Upper lobe of right lung (tissue), 1 donor: ENCODE measurements around the gene PI16. TPM values are rescaled to one million over a fixed set of nuclear protein-coding genes. Genes with fewer than 3 reads are reported as not detected.
"Not testable (repeated sequence)": the region's sequence is repeated elsewhere in the genome, so short reads cannot be mapped to it uniquely, and the experiment has no call there.

Experiments used
- ATAC-seq: fragments of 200-7000 bp; cut with Tn5 transposase; one replicate; pipeline ENCODE4 v1.9.1; 2020; ENCODE audit warnings: mild to moderate bottlenecking, moderate library complexity
- DNase-seq: peaks from one replicate; pipeline ENCODE4 v3.0.0-alpha.2; 2020
- H3K27ac ChIP-seq: fragments of 200-600 bp; one replicate; pipeline ENCODE4 v1.8.0; 2022
- H3K27me3 ChIP-seq: fragments of 200-600 bp; one replicate; pipeline ENCODE4 v1.8.0; 2022; ENCODE audit warnings: mild to moderate bottlenecking
- H3K36me3 ChIP-seq: fragments of 200-600 bp; one replicate; pipeline ENCODE4 v1.8.0; 2022
- H3K4me1 ChIP-seq: fragments of 200-600 bp; one replicate; pipeline ENCODE4 v1.8.0; 2022
- H3K4me3 ChIP-seq: fragments of 200-600 bp; one replicate; pipeline ENCODE4 v1.8.0; 2022; ENCODE audit warnings: mild to moderate bottlenecking
- H3K9me3 ChIP-seq: fragments of 200-600 bp; one replicate; pipeline ENCODE4 v1.8.0; 2022
- intact Hi-C: fragments of 100-400 bp; cut with DNase I; formaldehyde crosslinking; loops from one replicate; pipeline ENCODE4 v1.11.0; 2022
- total RNA-seq: library from RNA; stranded (reverse); fragmentation: NEBNext Ultra II Directional; extraction: Animal tissue kit (Norgen Biotek cat#: 25700); gene quantifications from one replicate; pipeline ENCODE4 v1.2.1, GENCODE V29; 2021
- TF ChIP-seq, protein P1 (sequence below): fragments of 200-600 bp; IDR thresholded peaks from one replicate; pipeline ENCODE4 v1.8.0; 2022; ENCODE audit warnings: antibody characterized with exemption
- donor health status: DM: no; HTN: yes; CAD: no; lungs with severe emphysema.

The PI16 gene
- total RNA-seq, 1 donor from 2014 or later = 3.4 TPM

DNA sequence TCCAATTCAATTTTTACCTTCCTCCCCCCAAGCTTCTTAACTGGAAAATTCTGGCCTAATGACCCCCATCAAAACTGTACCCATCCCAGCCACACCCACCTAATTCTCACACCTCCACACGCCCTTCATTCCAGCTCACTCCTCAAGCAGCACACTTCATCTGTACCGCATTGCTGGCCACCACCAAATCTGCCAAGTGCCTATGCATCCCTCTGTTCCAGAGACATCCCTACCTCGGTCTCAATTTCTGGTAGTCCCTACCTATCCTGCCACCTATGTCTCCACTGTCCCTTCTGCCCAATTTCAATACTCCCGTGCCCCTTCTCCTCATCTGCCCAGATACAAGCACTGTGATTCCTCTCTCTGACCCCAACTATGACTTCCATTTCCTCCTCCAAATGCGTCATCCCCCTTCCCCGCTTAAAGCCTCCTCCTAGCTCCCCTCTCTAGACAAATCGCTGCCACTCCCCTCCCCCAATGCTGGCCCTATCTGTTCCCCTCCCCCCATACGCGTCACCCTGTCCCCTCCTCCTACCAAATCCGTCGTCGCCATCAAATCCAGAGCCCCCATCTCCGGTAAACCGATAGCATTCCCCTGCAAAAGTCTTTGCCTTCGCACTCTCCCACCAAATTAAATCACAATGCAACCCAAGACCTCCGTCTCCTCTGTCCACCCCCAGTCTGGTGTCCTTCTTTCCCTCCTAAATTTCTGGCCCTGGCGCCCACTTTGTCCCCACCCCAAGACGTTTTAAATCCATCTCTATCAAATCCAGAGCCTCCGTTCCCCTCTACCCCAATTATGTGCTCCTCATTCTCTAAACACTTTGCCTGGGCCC is 30.3 kb downstream of the PI16 start:
- Histone ChIP-seq H3K4me3 (peak overlapping the region; percentile 80), H3K9me3 (no peaks in the 10 kb centered on the region), H3K27ac (peak overlapping the region; percentile 98), H3K4me1 (peaks cover 46% of the 10 kb centered on the region), H3K27me3 (no peaks in the 10 kb centered on the region), H3K36me3 (no peaks in the 10 kb centered on the region)
- ATAC-seq = peak; percentile 21
- intact Hi-C loops = loop anchor here (5.0 kb wide), 1 partner anchor 72 kb away; no protein-coding TSS in a partner anchor
- TF ChIP-seq, protein P1, sequence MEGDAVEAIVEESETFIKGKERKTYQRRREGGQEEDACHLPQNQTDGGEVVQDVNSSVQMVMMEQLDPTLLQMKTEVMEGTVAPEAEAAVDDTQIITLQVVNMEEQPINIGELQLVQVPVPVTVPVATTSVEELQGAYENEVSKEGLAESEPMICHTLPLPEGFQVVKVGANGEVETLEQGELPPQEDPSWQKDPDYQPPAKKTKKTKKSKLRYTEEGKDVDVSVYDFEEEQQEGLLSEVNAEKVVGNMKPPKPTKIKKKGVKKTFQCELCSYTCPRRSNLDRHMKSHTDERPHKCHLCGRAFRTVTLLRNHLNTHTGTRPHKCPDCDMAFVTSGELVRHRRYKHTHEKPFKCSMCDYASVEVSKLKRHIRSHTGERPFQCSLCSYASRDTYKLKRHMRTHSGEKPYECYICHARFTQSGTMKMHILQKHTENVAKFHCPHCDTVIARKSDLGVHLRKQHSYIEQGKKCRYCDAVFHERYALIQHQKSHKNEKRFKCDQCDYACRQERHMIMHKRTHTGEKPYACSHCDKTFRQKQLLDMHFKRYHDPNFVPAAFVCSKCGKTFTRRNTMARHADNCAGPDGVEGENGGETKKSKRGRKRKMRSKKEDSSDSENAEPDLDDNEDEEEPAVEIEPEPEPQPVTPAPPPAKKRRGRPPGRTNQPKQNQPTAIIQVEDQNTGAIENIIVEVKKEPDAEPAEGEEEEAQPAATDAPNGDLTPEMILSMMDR = no peak
- DNase-seq = peak; percentile 75

DNA sequence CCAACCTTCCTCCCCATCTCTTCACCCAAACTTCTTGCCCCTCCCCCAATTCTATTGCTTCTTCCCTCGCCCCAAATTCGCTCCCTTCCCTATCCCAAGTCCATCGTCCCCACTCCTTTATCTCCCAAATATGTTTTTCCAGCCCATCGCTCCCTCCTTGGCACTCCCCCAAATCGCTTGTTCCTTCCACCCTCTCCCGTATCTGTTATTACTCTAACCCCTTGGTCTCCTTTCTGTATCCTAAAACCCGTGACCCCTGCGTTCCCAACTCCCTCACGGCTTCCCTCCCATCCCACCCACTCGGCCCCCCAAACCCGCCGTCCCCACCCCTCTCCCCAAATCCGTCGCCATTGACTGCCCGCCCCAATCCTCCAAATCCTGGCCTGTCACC is 30.9 kb downstream of the PI16 start:
- no peak for DNase-seq
- intact Hi-C loops = loop anchor here (5.0 kb wide), 1 partner anchor 73 kb away; no protein-coding TSS in a partner anchor
- H3K4me1 ChIP-seq = peaks cover 42% of the 10 kb centered on the region

DNA sequence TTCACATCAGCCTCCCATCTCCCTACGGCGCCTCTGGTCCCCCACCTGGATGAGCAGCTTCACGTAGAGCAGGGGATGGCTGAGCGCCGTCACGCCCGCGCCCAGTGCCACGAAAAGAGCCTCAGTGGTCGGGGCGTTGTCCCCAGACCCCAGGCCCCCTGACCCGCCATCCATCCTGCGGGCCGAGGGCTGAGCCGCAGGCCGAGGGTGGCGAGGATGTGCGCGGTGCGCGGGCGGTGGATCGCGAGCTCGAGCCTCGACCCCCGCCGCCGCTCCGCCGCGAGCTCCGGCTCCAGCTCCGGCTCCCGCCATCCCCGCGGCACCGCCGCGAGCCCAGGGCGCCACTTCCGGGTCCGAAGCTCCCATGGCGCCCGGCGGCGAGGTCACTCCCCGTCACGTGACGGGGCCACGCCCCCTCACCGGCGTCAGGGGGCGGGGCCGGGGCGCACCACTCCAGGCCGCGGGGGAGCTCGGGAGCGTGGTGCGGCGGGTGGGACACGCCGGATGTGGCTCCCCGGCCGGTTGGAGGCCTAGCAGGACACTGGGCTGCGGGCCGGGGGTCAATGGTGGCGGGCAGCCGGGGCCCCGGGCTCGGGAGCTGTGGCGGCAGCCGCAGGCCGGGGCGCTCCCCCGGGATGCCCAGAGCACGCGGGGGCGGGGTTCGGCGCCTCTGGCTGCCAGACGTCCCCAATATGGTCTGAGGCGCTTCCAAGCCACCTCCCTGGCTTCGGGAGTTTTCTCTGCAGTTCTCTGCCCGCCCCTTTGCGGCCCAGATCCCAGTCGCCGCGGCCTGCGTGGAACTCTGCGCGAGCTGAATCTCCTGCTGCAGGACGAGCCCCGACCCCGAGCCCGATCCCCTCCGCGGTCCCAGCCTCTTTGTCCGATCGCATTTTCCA is 31.5 kb downstream of the PI16 start, which contains the start of gene MTCH1:
TSS of gene MTCH1 (minus strand) at position 389 of the 896 bp plus-strand sequence. CDS start at position 366, 23 bp downstream.
- Histone ChIP-seq H3K4me1 (peaks cover 36% of the 10 kb centered on the region), H3K27ac (peak within 1 kb of the TSS; percentile 98), H3K27me3 (no peaks in the 10 kb centered on the region), H3K4me3 (peak within 1 kb of the TSS; percentile 80), H3K9me3 (no peaks in the 10 kb centered on the region), H3K36me3 (no peaks in the 10 kb centered on the region)
- TF ChIP-seq, protein P1 = no peak
- DNase-seq = peak; percentile 94
- intact Hi-C loops = loop anchor here (5.0 kb wide), 1 partner anchor 74 kb away; no protein-coding TSS in a partner anchor
- peak; percentile 97 for ATAC-seq

More for the DNA sequence above, 30.9 kb downstream of the PI16 start:
- Histone ChIP-seq H3K4me3 (peak overlapping the region; percentile 80), H3K36me3 (no peaks in the 10 kb centered on the region), H3K9me3 (no peaks in the 10 kb centered on the region), H3K27ac (peak overlapping the region; percentile 98), H3K27me3 (no peaks in the 10 kb centered on the region)
- TF ChIP-seq, protein P1 = no peak
- ATAC-seq = no peak

DNA sequence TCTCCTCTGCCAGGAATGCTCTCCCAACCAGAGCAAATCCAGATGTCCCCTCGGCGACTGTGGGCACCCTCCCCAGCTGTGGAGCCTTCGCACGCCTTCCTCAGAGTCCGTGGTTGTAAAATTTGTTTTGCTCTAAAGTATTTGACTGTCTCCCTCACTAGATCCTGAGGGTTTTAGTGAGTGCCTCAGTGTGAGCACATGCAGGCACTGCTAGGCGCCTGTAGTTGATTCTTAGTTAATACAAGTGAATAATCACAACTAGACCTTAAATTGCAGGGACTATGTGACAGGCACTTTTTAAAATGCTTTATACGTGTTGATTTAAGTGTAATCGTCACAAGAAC is 32.1 kb downstream of the PI16 start:
- peak overlapping the region; percentile 80 for H3K4me3 ChIP-seq
- no peak for ATAC-seq
- TF ChIP-seq, protein P1 = no peak
- H3K9me3 ChIP-seq = no peaks in the 10 kb centered on the region
- no peaks in the 10 kb centered on the region for H3K27me3 ChIP-seq
- no peaks in the 10 kb centered on the region for H3K36me3 ChIP-seq
- DNase-seq = no peak
- peak overlapping the region; percentile 98 for H3K27ac ChIP-seq
- intact Hi-C loops = loop anchor here (5.0 kb wide), 1 partner anchor 74 kb away; no protein-coding TSS in a partner anchor
- peaks cover 30% of the 10 kb centered on the region for H3K4me1 ChIP-seq

- intact Hi-C loops = loop anchor here (5.0 kb wide), 1 partner anchor 77 kb away; no protein-coding TSS in a partner anchor
Measured at GRCh38 chr6:36989264-36989663, 34.7 kb downstream of the PI16 start.

GRCh38 chr6:36990401-36990800 is 35.9 kb downstream of the PI16 start:
- H3K4me1 ChIP-seq, DNase-seq, H3K27me3 ChIP-seq, intact Hi-C loops, H3K36me3 ChIP-seq, H3K9me3 ChIP-seq, H3K4me3 ChIP-seq, ATAC-seq, H3K27ac ChIP-seq: not testable (repeated sequence)

More at GRCh38 chr6:36989264-36989663, 34.7 kb downstream of the PI16 start:
- ATAC-seq (no peak), DNase-seq (no peak)
- no peaks in the 10 kb centered on the region for H3K9me3 ChIP-seq
- H3K4me3 ChIP-seq = no peak overlapping the region
- TF ChIP-seq, protein P1 = no peak
- H3K27ac ChIP-seq = no peak overlapping the region
- H3K27me3 ChIP-seq = no peaks in the 10 kb centered on the region
- no peaks in the 10 kb centered on the region for H3K36me3 ChIP-seq
- peaks cover 13% of the 10 kb centered on the region for H3K4me1 ChIP-seq
